ENCODE results near the gene PLEKHG5. TPM values are rescaled to one million over a fixed set of nuclear protein-coding genes. Genes with fewer than 3 reads are reported as not detected.

The PLEKHG5 gene, protein sequence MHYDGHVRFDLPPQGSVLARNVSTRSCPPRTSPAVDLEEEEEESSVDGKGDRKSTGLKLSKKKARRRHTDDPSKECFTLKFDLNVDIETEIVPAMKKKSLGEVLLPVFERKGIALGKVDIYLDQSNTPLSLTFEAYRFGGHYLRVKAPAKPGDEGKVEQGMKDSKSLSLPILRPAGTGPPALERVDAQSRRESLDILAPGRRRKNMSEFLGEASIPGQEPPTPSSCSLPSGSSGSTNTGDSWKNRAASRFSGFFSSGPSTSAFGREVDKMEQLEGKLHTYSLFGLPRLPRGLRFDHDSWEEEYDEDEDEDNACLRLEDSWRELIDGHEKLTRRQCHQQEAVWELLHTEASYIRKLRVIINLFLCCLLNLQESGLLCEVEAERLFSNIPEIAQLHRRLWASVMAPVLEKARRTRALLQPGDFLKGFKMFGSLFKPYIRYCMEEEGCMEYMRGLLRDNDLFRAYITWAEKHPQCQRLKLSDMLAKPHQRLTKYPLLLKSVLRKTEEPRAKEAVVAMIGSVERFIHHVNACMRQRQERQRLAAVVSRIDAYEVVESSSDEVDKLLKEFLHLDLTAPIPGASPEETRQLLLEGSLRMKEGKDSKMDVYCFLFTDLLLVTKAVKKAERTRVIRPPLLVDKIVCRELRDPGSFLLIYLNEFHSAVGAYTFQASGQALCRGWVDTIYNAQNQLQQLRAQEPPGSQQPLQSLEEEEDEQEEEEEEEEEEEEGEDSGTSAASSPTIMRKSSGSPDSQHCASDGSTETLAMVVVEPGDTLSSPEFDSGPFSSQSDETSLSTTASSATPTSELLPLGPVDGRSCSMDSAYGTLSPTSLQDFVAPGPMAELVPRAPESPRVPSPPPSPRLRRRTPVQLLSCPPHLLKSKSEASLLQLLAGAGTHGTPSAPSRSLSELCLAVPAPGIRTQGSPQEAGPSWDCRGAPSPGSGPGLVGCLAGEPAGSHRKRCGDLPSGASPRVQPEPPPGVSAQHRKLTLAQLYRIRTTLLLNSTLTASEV
- total RNA-seq = 1 to 10 TPM; 1.4 to 1.9 TPM
- under 1 TPM; 0.28 to 0.81 TPM for polyA plus RNA-seq

DNA sequence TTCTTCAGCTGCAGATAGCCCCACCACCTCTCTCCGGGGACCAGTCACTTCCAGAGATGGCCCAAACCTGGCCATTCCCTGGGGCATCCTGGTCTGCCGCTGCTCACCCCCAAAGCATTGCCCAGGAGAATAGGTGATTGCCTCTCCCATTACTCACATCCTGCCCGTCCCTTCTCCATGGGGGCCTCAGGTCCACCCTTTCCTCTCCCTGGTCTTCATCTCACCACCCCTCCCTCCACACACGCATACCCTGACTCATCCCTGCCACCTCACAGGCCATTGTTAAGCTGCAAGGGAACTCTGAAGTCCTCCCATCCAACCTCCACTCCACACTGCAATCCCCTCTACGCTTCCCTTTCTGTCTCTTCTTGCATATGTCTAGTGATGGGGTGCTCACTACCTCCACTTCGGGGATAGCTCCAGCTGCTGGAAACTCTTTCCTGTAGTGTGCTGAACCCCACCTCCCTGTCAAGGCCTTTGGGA is at the start of gene PLEKHG5:
TSS of gene PLEKHG5 (minus strand) at position 188 of the 483 bp plus-strand sequence. CDS start 14,096 bp downstream, outside the sequence.
- no peaks in the 10 kb centered on the region for H3K27me3 ChIP-seq (ENCODE audit: control insufficient read depth in 4 of 4, insufficient read depth in 4 of 4, low read length in 3 of 4)
- WGBS = 86% methylated on average over 6 of the region's 6 CpGs
- DNase-seq (ENCODE audit: low spot score) = no peak
- peaks cover 4 to 19% (median 15%) of the 10 kb centered on the region in 4 donors for H3K4me1 ChIP-seq (ENCODE audit: control insufficient read depth in 4 of 4, insufficient read depth in 4 of 4, low read length in 3 of 4)
- peak within 1 kb of the TSS; percentile 29 to 84 (median 42) for H3K4me3 ChIP-seq (ENCODE audit: low read depth in 1 of 3, low read length in 3 of 3)
- H3K27ac ChIP-seq (ENCODE audit: low read depth in 1 of 2, low read length in 2 of 2) = peak within 1 kb of the TSS in 1 of 2 donors; percentile 21
- H3K36me3 ChIP-seq (ENCODE audit: control insufficient read depth in 4 of 4, insufficient read depth in 3 of 4, low read depth in 1 of 4, low read length in 3 of 4) = no peaks in the 10 kb centered on the region
- peak within 1 kb of the TSS; percentile 19 to 43 for H3K9ac ChIP-seq (ENCODE audit: low read depth in 1 of 2, low read length in 2 of 2)
- TF ChIP-seq, protein P1, sequence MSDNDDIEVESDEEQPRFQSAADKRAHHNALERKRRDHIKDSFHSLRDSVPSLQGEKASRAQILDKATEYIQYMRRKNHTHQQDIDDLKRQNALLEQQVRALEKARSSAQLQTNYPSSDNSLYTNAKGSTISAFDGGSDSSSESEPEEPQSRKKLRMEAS (IDR thresholded peaks at IDR 0.05) = no peak
- TF ChIP-seq RAD21 (IDR thresholded peaks at IDR 0.05) (no peak), NR2F2 (IDR thresholded peaks at IDR 0.05) (no peak), HNF4G (IDR thresholded peaks at IDR 0.05) (no peak), HNF4A (conservative IDR thresholded peaks at IDR 0.05) (no peak), SP1 (IDR thresholded peaks at IDR 0.05) (no peak)
- H3K9me3 ChIP-seq (ENCODE audit: control insufficient read depth in 4 of 4, low read length in 3 of 4) = no peaks in the 10 kb centered on the region

DNA sequence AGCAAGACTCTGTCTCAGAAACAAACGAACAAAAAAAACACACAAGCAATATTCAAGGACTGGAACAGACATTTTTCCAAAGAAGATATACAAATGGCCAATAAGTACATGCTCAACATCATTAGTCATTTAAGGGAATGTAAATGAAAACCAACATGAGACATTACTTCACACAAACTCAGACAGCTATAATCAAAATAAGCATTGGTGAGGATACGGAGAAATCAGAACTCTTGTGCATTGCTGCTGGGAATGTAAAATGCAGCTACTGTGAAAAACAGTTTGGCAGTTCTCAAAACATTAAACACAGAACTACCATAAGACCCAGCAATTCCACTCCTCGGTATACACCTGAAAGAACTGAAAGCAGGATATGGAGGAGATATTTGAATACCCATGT is 47.5 kb upstream of the PLEKHG5 start:
- Histone ChIP-seq H3K9me3 (ENCODE audit: control insufficient read depth in 4 of 4, low read length in 3 of 4) (no peaks in the 10 kb centered on the region), H3K27ac (ENCODE audit: low read depth in 1 of 2, low read length in 2 of 2) (no peak overlapping the region)
- 75% methylated on average over 3 of the region's 3 CpGs for WGBS

More for the DNA sequence above, 47.5 kb upstream of the PLEKHG5 start:
- Histone ChIP-seq H3K9ac (ENCODE audit: low read depth in 1 of 2, low read length in 2 of 2) (no peak overlapping the region), H3K36me3 (ENCODE audit: control insufficient read depth in 4 of 4, insufficient read depth in 3 of 4, low read depth in 1 of 4, low read length in 3 of 4) (peaks cover 5 to 17% (median 7%) of the 10 kb centered on the region in 4 donors), H3K27me3 (ENCODE audit: control insufficient read depth in 4 of 4, insufficient read depth in 4 of 4, low read length in 3 of 4) (no peaks in the 10 kb centered on the region), H3K4me1 (ENCODE audit: control insufficient read depth in 4 of 4, insufficient read depth in 4 of 4, low read length in 3 of 4) (peaks cover 0 to 10% (median 8%) of the 10 kb centered on the region in 4 donors), H3K4me3 (ENCODE audit: low read depth in 1 of 3, low read length in 3 of 3) (no peak overlapping the region)
- no peak for DNase-seq (ENCODE audit: low spot score)
- no peak for TF ChIP-seq JUND (IDR thresholded peaks at IDR 0.05)
- no peak for TF ChIP-seq SP1 (IDR thresholded peaks at IDR 0.05)
- TF ChIP-seq FOXA2 (IDR thresholded peaks at IDR 0.05) = no peak
- TF ChIP-seq NR2F2 (IDR thresholded peaks at IDR 0.05) = no peak
- TF ChIP-seq, protein P2, sequence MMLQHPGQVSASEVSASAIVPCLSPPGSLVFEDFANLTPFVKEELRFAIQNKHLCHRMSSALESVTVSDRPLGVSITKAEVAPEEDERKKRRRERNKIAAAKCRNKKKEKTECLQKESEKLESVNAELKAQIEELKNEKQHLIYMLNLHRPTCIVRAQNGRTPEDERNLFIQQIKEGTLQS (IDR thresholded peaks at IDR 0.05) = no peak
- TF ChIP-seq HNF4G (IDR thresholded peaks at IDR 0.05) = no peak
- TF ChIP-seq RAD21 (IDR thresholded peaks at IDR 0.05) = no peak
- TF ChIP-seq GABPA (IDR thresholded peaks at IDR 0.05 in 1 of 2, conservative IDR thresholded peaks at IDR 0.05 in 1 of 2) = no peak
- TF ChIP-seq FOXA1 (IDR thresholded peaks at IDR 0.05) = no peak
- no peak for TF ChIP-seq YY1 (IDR thresholded peaks at IDR 0.05)
- TF ChIP-seq, protein P3, sequence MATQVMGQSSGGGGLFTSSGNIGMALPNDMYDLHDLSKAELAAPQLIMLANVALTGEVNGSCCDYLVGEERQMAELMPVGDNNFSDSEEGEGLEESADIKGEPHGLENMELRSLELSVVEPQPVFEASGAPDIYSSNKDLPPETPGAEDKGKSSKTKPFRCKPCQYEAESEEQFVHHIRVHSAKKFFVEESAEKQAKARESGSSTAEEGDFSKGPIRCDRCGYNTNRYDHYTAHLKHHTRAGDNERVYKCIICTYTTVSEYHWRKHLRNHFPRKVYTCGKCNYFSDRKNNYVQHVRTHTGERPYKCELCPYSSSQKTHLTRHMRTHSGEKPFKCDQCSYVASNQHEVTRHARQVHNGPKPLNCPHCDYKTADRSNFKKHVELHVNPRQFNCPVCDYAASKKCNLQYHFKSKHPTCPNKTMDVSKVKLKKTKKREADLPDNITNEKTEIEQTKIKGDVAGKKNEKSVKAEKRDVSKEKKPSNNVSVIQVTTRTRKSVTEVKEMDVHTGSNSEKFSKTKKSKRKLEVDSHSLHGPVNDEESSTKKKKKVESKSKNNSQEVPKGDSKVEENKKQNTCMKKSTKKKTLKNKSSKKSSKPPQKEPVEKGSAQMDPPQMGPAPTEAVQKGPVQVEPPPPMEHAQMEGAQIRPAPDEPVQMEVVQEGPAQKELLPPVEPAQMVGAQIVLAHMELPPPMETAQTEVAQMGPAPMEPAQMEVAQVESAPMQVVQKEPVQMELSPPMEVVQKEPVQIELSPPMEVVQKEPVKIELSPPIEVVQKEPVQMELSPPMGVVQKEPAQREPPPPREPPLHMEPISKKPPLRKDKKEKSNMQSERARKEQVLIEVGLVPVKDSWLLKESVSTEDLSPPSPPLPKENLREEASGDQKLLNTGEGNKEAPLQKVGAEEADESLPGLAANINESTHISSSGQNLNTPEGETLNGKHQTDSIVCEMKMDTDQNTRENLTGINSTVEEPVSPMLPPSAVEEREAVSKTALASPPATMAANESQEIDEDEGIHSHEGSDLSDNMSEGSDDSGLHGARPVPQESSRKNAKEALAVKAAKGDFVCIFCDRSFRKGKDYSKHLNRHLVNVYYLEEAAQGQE (IDR thresholded peaks at IDR 0.05) = no peak
- TF ChIP-seq EGR1 (IDR thresholded peaks at IDR 0.05; ENCODE audit: low read depth in 2 of 2) = no peak
- TF ChIP-seq, protein P1 (IDR thresholded peaks at IDR 0.05) = no peak
